LNCAP (cell line): ENCODE data around the gene TMC1.

Experiments
- CTCF ChIP-seq: fragments of 450-650 bp; IDR thresholded peaks from 2 replicates; pipeline ENCODE4 v1.5.1; 2017; ENCODE audit warnings: mild to moderate bottlenecking

Gene TMC1

DNA sequence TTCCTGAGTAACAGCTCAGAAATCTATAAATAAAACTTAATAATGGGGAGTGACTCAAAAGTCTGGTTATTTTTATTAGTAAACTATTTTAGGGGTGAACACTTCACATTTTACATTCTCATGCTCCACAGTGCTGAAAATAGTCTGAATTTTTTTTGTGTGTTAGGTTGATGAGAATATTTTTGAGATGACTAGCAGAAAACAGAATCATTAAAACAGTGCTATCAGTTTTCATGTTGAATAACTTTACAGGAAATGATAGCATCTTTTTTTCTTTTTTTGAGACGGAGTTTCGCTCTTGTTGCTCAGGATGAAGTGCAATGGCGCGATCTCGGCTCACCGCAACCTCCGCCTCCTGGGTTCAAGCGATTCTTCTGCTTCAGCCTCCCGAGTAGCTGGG is 60.3 kb downstream of the TMC1 start:
- no peak for TF ChIP-seq CTCF

GRCh38 chr9:72583370-72583769 is 62.0 kb downstream of the TMC1 start:
- TF ChIP-seq CTCF, result no peak

- TF ChIP-seq CTCF, result no peak
These were observed 65.2 kb downstream of the TMC1 start for GRCh38 chr9:72586388-72587130.

- TF ChIP-seq CTCF, result no peak
These were observed 66.9 kb downstream of the TMC1 start for GRCh38 chr9:72588336-72588735.

DNA sequence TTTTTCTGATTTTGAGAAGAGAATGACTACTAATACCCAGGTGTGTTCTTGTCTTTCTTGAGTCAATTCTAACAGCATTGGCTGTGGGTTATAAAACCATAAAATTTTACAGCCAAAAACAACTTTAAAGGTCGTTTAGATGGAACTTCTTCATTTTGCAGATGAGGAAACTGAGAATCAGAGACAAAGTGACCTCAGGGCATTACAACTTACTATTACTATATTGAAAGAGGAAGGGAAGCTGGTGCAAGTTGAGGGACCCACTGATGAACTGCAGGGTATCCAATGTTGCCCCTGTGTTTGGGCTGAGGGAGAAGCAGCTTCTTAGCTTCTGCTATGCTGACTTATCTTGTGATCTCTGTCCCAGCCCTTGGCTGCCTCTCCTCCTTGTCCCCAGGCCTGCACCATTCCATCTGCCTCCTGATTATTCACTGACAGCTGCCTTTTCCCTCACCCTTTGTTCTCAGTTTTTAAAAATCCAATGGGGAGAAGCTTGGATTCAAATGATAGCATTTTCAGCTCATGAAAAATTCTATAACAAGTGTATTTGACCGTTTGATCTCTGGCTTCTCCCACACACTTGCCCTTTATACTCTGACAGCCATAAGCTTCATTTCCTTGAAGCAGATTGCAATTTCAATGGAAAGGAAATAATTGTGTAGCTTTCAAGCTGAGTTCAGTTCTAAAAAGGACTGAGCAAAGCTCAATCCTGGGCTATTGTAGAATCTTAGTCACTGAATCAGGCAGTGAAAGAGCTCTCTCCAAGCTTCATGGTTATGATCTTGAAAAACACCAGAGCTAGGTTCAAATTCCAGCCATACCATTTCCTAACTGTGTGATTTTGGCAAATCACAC is 68.5 kb downstream of the TMC1 start:
- no peak for TF ChIP-seq CTCF

DNA sequence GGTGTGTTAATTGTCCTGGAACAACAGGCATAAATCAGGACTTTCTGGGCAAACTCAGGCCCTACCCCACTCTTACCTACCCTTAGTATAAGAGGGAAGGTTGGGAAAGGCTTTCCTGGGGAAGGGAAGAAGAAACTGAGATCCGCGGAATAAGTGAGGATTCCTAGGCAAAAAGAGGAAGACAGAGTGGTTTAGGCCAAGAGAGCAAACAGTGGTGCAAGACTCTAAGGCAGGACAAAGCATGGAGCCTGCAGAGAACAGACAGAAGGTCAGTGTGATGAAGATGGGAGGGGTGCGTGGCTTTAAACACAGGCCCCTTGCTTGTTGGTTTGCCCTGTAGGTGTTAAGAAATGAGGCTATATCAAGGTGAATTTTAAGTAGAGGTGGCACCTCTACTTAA is 69.4 kb downstream of the TMC1 start:
- no peak for TF ChIP-seq CTCF

GRCh38 chr9:72592502-72593403 is 71.3 kb downstream of the TMC1 start:
- TF ChIP-seq CTCF, result peak; percentile 82
